CD14-positive monocyte (primary cell): Measurements from ENCODE around the gene ZNF672. TPM values are rescaled to one million over a fixed set of nuclear protein-coding genes. Genes with fewer than 3 reads are reported as not detected.
"Not testable (repeated sequence)": the region's sequence is repeated elsewhere in the genome, so short reads cannot be mapped to it uniquely, and the experiment has no call there.

Source experiments
- DNase-seq, 3 donors: peaks; one replicate each; pipeline ENCODE4 v3.0.0-alpha.2; 2011 to 2022
- H2AFZ ChIP-seq: 2 replicates; pipeline ENCODE4 v1.6.0; 2012; ENCODE audit warnings: mild to moderate bottlenecking, low read depth, low read length, inconsistent platforms; ENCODE audit not compliant: insufficient read depth, poor library complexity, severe bottlenecking
- H3K27ac ChIP-seq, 2 donors: 1 replicate in 1 of 2; 2 replicates in 1 of 2; pipeline ENCODE4 v1.5.1; 2012 to 2013; ENCODE audit warnings: low read length in 2 of 2, control low read depth in 1 of 2, inconsistent platforms in 1 of 2, low read depth in 1 of 2, mild to moderate bottlenecking in 1 of 2
- H3K27me3 ChIP-seq, 2 donors: one replicate each; pipeline versions ENCODE4 v1.6.0 to v1.6.1; 2011 to 2013; ENCODE audit warnings: low read length in 2 of 2; ENCODE audit not compliant: control insufficient read depth in 2 of 2, insufficient read depth in 2 of 2
- H3K36me3 ChIP-seq, 2 donors: replicated peaks in 1 of 2; 1 replicate in 1 of 2; 2 replicates in 1 of 2; pipeline versions ENCODE4 v1.5.1 to v1.6.1; 2012 to 2013; ENCODE audit warnings: low read length in 2 of 2, control low read depth in 1 of 2, inconsistent platforms in 1 of 2, mild to moderate bottlenecking in 1 of 2; ENCODE audit not compliant: insufficient read depth in 2 of 2, control insufficient read depth in 1 of 2
- H3K4me1 ChIP-seq, 2 donors: 1 replicate in 1 of 2; 2 replicates in 1 of 2; pipeline versions ENCODE4 v1.5.1 to v1.6.1; 2012 to 2013; ENCODE audit warnings: low read length in 2 of 2, control low read depth in 1 of 2, inconsistent platforms in 1 of 2, mild to moderate bottlenecking in 1 of 2, moderate library complexity in 1 of 2; ENCODE audit not compliant: insufficient read depth in 2 of 2, control insufficient read depth in 1 of 2
- H3K4me2 ChIP-seq: replicated peaks from 2 replicates; pipeline ENCODE3; 2012; ENCODE audit warnings: low read length, moderate library complexity, mild to moderate bottlenecking; ENCODE audit not compliant: poor library complexity, severe bottlenecking; ENCODE audit errors: extremely low read depth
- H3K4me3 ChIP-seq, 3 experiments: fragments of 200-600 bp in 1 of 3; sonication (generic) in 1 of 3; replicated peaks in 1 of 3; 1 replicate in 2 of 3; 2 replicates in 1 of 3; pipeline ENCODE4 v1.5.1; 2011 to 2013; ENCODE audit warnings: low read length in 3 of 3, mild to moderate bottlenecking in 3 of 3, control low read depth in 2 of 3, low read depth in 2 of 3, inconsistent platforms in 1 of 3, moderate library complexity in 1 of 3
- H3K79me2 ChIP-seq: 2 replicates; pipeline ENCODE4 v1.6.0; 2012; ENCODE audit warnings: mild to moderate bottlenecking, control low read depth, inconsistent platforms, low read length, moderate library complexity; ENCODE audit not compliant: insufficient read depth
- H3K9ac ChIP-seq: 2 replicates; pipeline ENCODE4 v1.6.0; 2017; ENCODE audit warnings: low read length, mild to moderate bottlenecking; ENCODE audit not compliant: insufficient read depth, poor library complexity, severe bottlenecking
- H3K9me3 ChIP-seq, 2 donors: replicated peaks in 1 of 2; 1 replicate in 1 of 2; 2 replicates in 1 of 2; pipeline versions ENCODE4 v1.5.1 to v1.6.1; 2012 to 2013; ENCODE audit warnings: low read length in 2 of 2, control low read depth in 1 of 2; ENCODE audit not compliant: control insufficient read depth in 1 of 2, insufficient read depth in 1 of 2
- H4K20me1 ChIP-seq: 2 replicates; pipeline ENCODE4 v1.6.0; 2012; ENCODE audit warnings: mild to moderate bottlenecking, low read length, control low read depth, moderate library complexity; ENCODE audit not compliant: insufficient read depth
- H3K27ac Mint-ChIP-seq, 7 donors: one replicate each; pipeline ENCODE4 v1.8.0; 2020; ENCODE audit warnings: mild to moderate bottlenecking in 7 of 7, mixed read lengths in 7 of 7, moderate library complexity in 6 of 7, inconsistent platforms in 2 of 7
- H3K27me3 Mint-ChIP-seq, 3 donors: one replicate each; pipeline ENCODE4 v1.8.0; 2021 to 2022; ENCODE audit warnings: low read depth in 3 of 3, mild to moderate bottlenecking in 3 of 3, mixed read lengths in 3 of 3, moderate library complexity in 3 of 3, inconsistent platforms in 1 of 3
- H3K36me3 Mint-ChIP-seq, 2 donors: one replicate each; pipeline ENCODE4 v1.8.0; 2020; ENCODE audit warnings: mixed read lengths in 2 of 2, inconsistent platforms in 1 of 2, mild to moderate bottlenecking in 1 of 2
- H3K4me1 Mint-ChIP-seq: one replicate; pipeline ENCODE4 v1.8.0; 2020; ENCODE audit warnings: mild to moderate bottlenecking, mixed read lengths
- H3K4me3 Mint-ChIP-seq, 2 donors: one replicate each; pipeline ENCODE4 v1.8.0; 2020; ENCODE audit warnings: mild to moderate bottlenecking in 2 of 2, mixed read lengths in 2 of 2, moderate library complexity in 1 of 2
- H3K9me3 Mint-ChIP-seq, 7 donors: one replicate each; pipeline ENCODE4 v1.8.0; 2020 to 2022; ENCODE audit warnings: mixed read lengths in 7 of 7, mild to moderate bottlenecking in 6 of 7, moderate library complexity in 6 of 7, inconsistent platforms in 2 of 7
- WGBS: methylation state at CpG from one replicate; pipeline ENCODE4 v1.1.5; 2013; ENCODE audit warnings: missing lambda C conversion rate; ENCODE audit not compliant: insufficient coverage; 5-methylcytosine and 5-hydroxymethylcytosine counted together
- intact Hi-C, 2 donors: fragments of 100-400 bp; cut with micrococcal nuclease; formaldehyde crosslinking; loops; one replicate each; pipeline versions ENCODE4 v1.15.0 to v1.15.1; 2023
- polyA plus RNA-seq, 3 donors: library from polyadenylated mRNA; depleted of rRNA in 1 of 3; unstranded in 2 of 3; stranded (reverse) in 1 of 3; fragments of 300-500 nt in 2 of 3; fragments of >200 nt in 1 of 3; fragmentation: Illumina TruSeq in 2 of 3; gene quantifications; 1 replicate in 2 of 3; 2 replicates in 1 of 3; pipeline ENCODE4 v1.2.3, GENCODE V29; 2012 to 2021
- TF ChIP-seq, protein P1 (sequence below): fragments of 200-600 bp; IDR thresholded peaks from one replicate; pipeline ENCODE4 v1.8.0; 2022; ENCODE audit warnings: antibody characterized with exemption, mild to moderate bottlenecking

Gene ZNF672
- polyA plus RNA-seq, 3 donors, result 21.2 to 23.9 (median 23.4) TPM

DNA sequence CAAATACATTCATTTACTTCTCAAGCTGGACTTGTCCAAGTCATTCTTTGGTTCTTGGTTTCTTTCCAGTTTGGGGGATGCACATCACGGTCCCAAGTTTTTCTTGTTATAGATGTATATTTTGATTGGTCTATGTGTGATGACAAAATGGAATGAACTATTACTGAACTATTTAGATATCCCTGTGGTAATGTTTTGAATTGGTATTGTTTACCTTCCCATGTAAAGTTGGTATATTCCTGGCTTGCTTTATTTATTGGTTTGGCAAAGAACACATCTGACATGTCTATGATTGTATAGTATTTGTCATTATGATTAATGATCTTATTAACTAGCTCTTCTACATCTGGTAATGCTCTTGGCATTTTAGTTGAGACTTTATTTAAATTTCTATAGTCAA lies 43.2 kb downstream of the ZNF672 start:
- no peaks in the 10 kb centered on the region for H4K20me1 ChIP-seq
- H3K79me2 ChIP-seq, result no peaks in the 10 kb centered on the region
- no peaks in the 10 kb centered on the region for H3K36me3 Mint-ChIP-seq
- no peak overlapping the region for H3K4me2 ChIP-seq
- TF ChIP-seq, protein P1, sequence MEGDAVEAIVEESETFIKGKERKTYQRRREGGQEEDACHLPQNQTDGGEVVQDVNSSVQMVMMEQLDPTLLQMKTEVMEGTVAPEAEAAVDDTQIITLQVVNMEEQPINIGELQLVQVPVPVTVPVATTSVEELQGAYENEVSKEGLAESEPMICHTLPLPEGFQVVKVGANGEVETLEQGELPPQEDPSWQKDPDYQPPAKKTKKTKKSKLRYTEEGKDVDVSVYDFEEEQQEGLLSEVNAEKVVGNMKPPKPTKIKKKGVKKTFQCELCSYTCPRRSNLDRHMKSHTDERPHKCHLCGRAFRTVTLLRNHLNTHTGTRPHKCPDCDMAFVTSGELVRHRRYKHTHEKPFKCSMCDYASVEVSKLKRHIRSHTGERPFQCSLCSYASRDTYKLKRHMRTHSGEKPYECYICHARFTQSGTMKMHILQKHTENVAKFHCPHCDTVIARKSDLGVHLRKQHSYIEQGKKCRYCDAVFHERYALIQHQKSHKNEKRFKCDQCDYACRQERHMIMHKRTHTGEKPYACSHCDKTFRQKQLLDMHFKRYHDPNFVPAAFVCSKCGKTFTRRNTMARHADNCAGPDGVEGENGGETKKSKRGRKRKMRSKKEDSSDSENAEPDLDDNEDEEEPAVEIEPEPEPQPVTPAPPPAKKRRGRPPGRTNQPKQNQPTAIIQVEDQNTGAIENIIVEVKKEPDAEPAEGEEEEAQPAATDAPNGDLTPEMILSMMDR, result no peak
- no peak overlapping the region for H2AFZ ChIP-seq
- no peaks in the 10 kb centered on the region for H3K36me3 ChIP-seq
- intact Hi-C loops, result no loop called here
- H3K4me3 ChIP-seq, result no peak overlapping the region
- H3K27me3 ChIP-seq, result no peaks in the 10 kb centered on the region
- H3K4me3 Mint-ChIP-seq, result no peak overlapping the region
- no peak overlapping the region for H3K27ac Mint-ChIP-seq
- no peak for DNase-seq
- H3K9me3 Mint-ChIP-seq, result no peaks in the 10 kb centered on the region
- H3K9me3 ChIP-seq, result no peaks in the 10 kb centered on the region
- H3K27ac ChIP-seq, result no peak overlapping the region
- no peak overlapping the region for H3K9ac ChIP-seq
- no peaks in the 10 kb centered on the region for H3K4me1 Mint-ChIP-seq
- no CpG with 5 or more reads among the region's 1 CpG for WGBS
- peaks cover 0 to 4% (median 2%) of the 10 kb centered on the region in 3 donors for H3K27me3 Mint-ChIP-seq
- no peaks in the 10 kb centered on the region for H3K4me1 ChIP-seq

DNA sequence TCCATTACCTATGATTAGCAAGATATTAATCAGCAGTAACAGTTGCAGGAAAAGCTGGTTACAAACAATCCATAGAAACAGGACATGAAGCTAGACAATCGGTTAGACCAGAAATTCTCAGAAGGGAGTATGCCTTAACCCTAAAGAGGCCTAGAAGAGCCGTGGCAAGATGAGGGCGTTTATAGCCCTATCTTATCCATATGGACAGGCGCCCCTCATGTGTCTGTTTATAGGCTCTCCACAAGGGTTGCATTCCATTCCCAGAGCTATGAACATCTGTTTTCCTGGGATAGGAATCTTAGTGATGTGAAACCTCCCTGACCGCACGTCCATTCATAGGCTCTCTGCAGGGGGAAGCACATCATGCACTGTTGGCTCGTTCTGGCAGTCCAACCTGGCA lies 44.4 kb downstream of the ZNF672 start:
- H3K9me3 ChIP-seq, H3K4me2 ChIP-seq, H3K9me3 Mint-ChIP-seq, H3K36me3 ChIP-seq, H4K20me1 ChIP-seq, H3K27ac ChIP-seq, H3K79me2 ChIP-seq, H3K27me3 Mint-ChIP-seq, DNase-seq, intact Hi-C loops, H3K4me1 Mint-ChIP-seq, H3K27ac Mint-ChIP-seq, H3K4me3 Mint-ChIP-seq, H3K9ac ChIP-seq, H3K4me1 ChIP-seq, H2AFZ ChIP-seq, H3K4me3 ChIP-seq, H3K27me3 ChIP-seq, H3K36me3 Mint-ChIP-seq: not testable (repeated sequence)
- no CpG with 5 or more reads among the region's 7 CpGs for WGBS
